ENCODE results near the gene BPHL. TPM values are rescaled to one million over a fixed set of nuclear protein-coding genes. Genes with fewer than 3 reads are reported as not detected.

Gene BPHL
- total RNA-seq, 1 experiment from 2014 or later: 48.7 TPM

DNA sequence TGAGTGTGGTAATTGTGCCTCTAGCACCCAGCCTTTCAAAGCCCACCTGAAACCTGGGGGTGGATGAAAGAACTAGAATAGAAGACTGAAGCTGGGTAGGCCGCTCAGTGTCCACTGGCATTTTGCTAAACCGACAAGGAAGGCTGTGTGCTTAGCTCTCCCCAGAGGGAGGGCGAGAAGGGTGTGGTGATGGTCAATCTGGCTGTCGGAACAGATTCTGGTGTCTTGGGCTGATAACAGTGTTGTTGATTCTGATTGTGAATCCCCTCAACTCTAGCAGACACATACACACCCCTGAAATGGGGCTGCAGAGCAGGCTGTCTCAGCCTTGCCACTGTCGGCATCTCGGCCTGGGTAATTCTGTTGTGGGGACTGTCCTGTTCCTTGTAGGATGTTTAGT lies 4.1 kb upstream of the BPHL start:
- Histone ChIP-seq H2BK12ac (ENCODE audit: insufficient read length, low read depth, low read length) (no peak overlapping the region), H4K5ac (ENCODE audit: insufficient read length, low read depth, low read length) (no peak overlapping the region), H3K79me1 (ENCODE audit: insufficient read depth, low read depth, low read length, poor library complexity, severe bottlenecking) (no peaks in the 10 kb centered on the region), H3K27me3 (ENCODE audit: insufficient read depth, low read length) (no peaks in the 10 kb centered on the region), H3K9ac (ENCODE audit: extremely low read depth, insufficient read length, low read length) (no peak overlapping the region), H3K27ac (ENCODE audit: insufficient read length, low read depth, low read length) (no peak overlapping the region), H2AFZ (ENCODE audit: low read length) (no peak overlapping the region), H3K56ac (ENCODE audit: insufficient read length, low read depth, low read length) (no peak overlapping the region), H2BK15ac (ENCODE audit: low read depth, low read length) (no peak overlapping the region), H3K4me1 (ENCODE audit: insufficient read depth, low read length) (no peaks in the 10 kb centered on the region; the same call in 1 of the 2 replicates), H2BK20ac (ENCODE audit: low read depth, low read length, poor library complexity, severe bottlenecking) (no peak overlapping the region), H2BK120ac (ENCODE audit: low read depth, low read length, poor library complexity, severe bottlenecking) (no peak overlapping the region), H3K23me2 (ENCODE audit: insufficient read length, low read depth, low read length, poor library complexity, severe bottlenecking) (no peaks in the 10 kb centered on the region), H4K8ac (replicated peaks; ENCODE audit: insufficient read length, low read depth, low read length) (no peak overlapping the region), H3K14ac (ENCODE audit: insufficient read depth, low read length) (no peak overlapping the region), H2AK5ac (ENCODE audit: insufficient read length, low read length) (no peak overlapping the region), H3K23ac (ENCODE audit: insufficient read length, low read depth, low read length) (no peak overlapping the region), H3K9me3 (ENCODE audit: control insufficient read depth, low read depth, low read length) (no peaks in the 10 kb centered on the region), H4K91ac (ENCODE audit: insufficient read length, low read depth, low read length) (no peak overlapping the region), H3K4ac (ENCODE audit: low read depth, low read length) (no peak overlapping the region), H2BK5ac (ENCODE audit: insufficient read length, low read length) (no peak overlapping the region), H3K18ac (ENCODE audit: insufficient read length, low read depth, low read length) (no peak overlapping the region), H3T11ph (ENCODE audit: low read length) (no peak overlapping the region), H4K20me1 (ENCODE audit: control insufficient read depth, insufficient read depth, insufficient read length) (no peaks in the 10 kb centered on the region), H3K4me2 (ENCODE audit: insufficient read depth, insufficient read length, low read length) (no peak overlapping the region), H3K79me2 (ENCODE audit: insufficient read depth, low read length) (no peaks in the 10 kb centered on the region; the same call in 1 of the 2 replicates)
- Mint-ChIP-seq H3K4me1 (peaks cover 11 to 16% of the 10 kb centered on the region in 2 experiments), H3K27ac (0 out of 7 replicates have a peak overlapping the region, but pooled peaks of 1 of the 3 experiments have one; percentile 28), H3K9me3 (no peaks in the 10 kb centered on the region; a peak in 1 of 5 replicates), H3K27me3 (ENCODE audit: low read depth) (no peaks in the 10 kb centered on the region), H3K4me3 (no peak overlapping the region), H3K36me3 (ENCODE audit: insufficient read depth in 1 of 3, low read depth in 3 of 3) (peaks cover 6 to 46% (median 11%) of the 10 kb centered on the region in 3 experiments; a peak in 6 of 7 replicates)
- WGBS (ENCODE audit: extremely low coverage, insufficient read length, low lambda C conversion rate): no CpG with 5 or more reads among the region's 6 CpGs
- no peak for DNase-seq
- no peak for TF ChIP-seq CTCF (conservative IDR thresholded peaks at IDR 0.05)

Data from H9 (cell line).